GM12891 (cell line): ENCODE data around the gene ZNF747.

Experiments used
- POLR2A ChIP-seq: IDR thresholded peaks from 2 replicates; pipeline ENCODE4 v1.6.1; 2011; ENCODE audit warnings: low read depth, low read length, control low read depth
- SPI1 ChIP-seq: IDR thresholded peaks from 2 replicates; pipeline ENCODE4 v1.6.1; 2011; ENCODE audit warnings: low read depth, low read length, control low read depth
- TAF1 ChIP-seq: IDR thresholded peaks from 2 replicates; pipeline ENCODE4 v1.6.1; 2011; ENCODE audit warnings: low read depth, low read length, control low read depth

DNA sequence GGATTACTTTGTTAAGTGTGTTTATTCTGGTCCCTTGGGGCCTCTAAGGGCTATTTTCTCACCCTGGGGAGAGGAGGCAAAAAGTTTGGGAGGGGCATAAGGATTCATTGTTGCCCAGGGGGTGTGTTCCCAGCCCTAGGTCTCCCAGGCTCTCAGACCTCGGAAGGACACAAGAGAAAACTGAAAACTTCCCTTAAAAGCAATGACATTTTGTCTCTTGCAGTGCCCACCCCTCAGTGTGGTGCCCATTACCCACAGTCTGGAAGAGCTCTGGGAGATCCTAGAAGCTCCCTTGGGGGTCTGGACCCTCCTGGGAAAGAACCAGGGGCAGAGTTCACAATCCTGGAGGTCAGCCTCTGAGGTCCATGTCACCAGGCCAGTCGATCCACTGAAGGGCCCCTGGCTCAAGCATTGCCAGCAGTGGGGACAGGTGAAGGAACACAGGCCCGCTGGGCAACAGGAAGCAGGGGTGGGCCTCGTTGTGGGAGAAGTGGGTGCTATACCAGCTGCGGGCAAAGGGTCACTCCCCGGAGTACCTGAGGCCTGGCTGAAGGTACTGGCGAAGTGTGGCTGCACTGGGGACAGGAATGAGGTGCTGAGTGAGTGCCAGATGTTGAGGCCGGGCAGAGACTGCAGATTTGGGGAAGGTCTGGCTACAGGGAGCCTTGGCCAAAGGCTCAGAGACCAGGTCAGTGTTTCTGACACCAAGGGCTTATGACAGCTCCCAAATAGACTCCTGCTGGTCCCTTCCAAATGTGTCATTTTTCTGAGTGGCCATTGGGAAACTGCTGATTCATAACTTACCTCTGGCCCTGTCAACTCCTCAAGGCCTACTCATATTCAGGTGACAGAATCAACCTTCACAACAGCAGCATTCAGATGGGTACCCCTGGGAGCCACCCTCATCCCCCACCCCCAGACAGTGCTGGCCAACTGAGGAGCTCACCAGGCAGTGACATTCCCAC, 4.6 kb upstream of the ZNF747 start:
- TF ChIP-seq POLR2A (no peak), TAF1 (no peak), SPI1 (no peak)
